Activated CD8-positive, alpha-beta memory T cell treated with anti-CD3 and anti-CD28 coated beads, Interleukin-2, amount 50 U/mL, for 48 hours (primary cell): ENCODE results near the gene ARFGEF2.
"Not testable (repeated sequence)": the region's sequence is repeated elsewhere in the genome, so short reads cannot be mapped to it uniquely, and the experiment has no call there.

Experiments
- DNase-seq: peaks from one replicate; pipeline ENCODE4 v3.0.0-alpha.2; 2020

The ARFGEF2 gene

GRCh38 chr20:48956052-48956451 is 34.5 kb downstream of the ARFGEF2 start:
- DNase-seq = no peak

GRCh38 chr20:48957053-48957481 is 35.6 kb downstream of the ARFGEF2 start:
- no peak for DNase-seq

- DNase-seq = no peak
Observed at GRCh38 chr20:48957533-48957932, 36.0 kb downstream of the ARFGEF2 start.

GRCh38 chr20:48958743-48959142 is 37.2 kb downstream of the ARFGEF2 start:
- DNase-seq = no peak

- no peak for DNase-seq
Observed at GRCh38 chr20:48959899-48960550, 38.5 kb downstream of the ARFGEF2 start.

GRCh38 chr20:48962421-48962820 is 40.9 kb downstream of the ARFGEF2 start:
- no peak for DNase-seq

- no peak for DNase-seq
Observed at GRCh38 chr20:48962976-48963771, 41.7 kb downstream of the ARFGEF2 start.

- DNase-seq = no peak
Observed at GRCh38 chr20:48965189-48965910, 43.8 kb downstream of the ARFGEF2 start.

- no peak for DNase-seq
Observed at GRCh38 chr20:48970681-48971365, 49.3 kb downstream of the ARFGEF2 start.

- DNase-seq = no peak
Observed at GRCh38 chr20:48971956-48972355, 50.4 kb downstream of the ARFGEF2 start.

- DNase-seq = no peak
Observed at GRCh38 chr20:48972816-48973215, 51.3 kb downstream of the ARFGEF2 start.

GRCh38 chr20:48975955-48976354 is 54.4 kb downstream of the ARFGEF2 start:
- no peak for DNase-seq

- DNase-seq = not testable (repeated sequence)
Observed at GRCh38 chr20:48979980-48980379, 58.5 kb downstream of the ARFGEF2 start.

- no peak for DNase-seq
Observed at GRCh38 chr20:48983423-48984400, 62.2 kb downstream of the ARFGEF2 start.

GRCh38 chr20:48984575-48985219 is 63.2 kb downstream of the ARFGEF2 start:
- DNase-seq = no peak

GRCh38 chr20:48986899-48987298 is 65.4 kb downstream of the ARFGEF2 start:
- DNase-seq = no peak

- DNase-seq = no peak
Observed at GRCh38 chr20:48990467-48990866, 69.0 kb downstream of the ARFGEF2 start.

- no peak for DNase-seq
Observed at GRCh38 chr20:48995589-48995988, 74.1 kb downstream of the ARFGEF2 start.

GRCh38 chr20:48999890-49000870 is 78.7 kb downstream of the ARFGEF2 start:
- no peak for DNase-seq

- DNase-seq = no peak
Observed at GRCh38 chr20:49001741-49002140, 80.2 kb downstream of the ARFGEF2 start.
